ENCODE measurements around the gene WWOX.

DNA sequence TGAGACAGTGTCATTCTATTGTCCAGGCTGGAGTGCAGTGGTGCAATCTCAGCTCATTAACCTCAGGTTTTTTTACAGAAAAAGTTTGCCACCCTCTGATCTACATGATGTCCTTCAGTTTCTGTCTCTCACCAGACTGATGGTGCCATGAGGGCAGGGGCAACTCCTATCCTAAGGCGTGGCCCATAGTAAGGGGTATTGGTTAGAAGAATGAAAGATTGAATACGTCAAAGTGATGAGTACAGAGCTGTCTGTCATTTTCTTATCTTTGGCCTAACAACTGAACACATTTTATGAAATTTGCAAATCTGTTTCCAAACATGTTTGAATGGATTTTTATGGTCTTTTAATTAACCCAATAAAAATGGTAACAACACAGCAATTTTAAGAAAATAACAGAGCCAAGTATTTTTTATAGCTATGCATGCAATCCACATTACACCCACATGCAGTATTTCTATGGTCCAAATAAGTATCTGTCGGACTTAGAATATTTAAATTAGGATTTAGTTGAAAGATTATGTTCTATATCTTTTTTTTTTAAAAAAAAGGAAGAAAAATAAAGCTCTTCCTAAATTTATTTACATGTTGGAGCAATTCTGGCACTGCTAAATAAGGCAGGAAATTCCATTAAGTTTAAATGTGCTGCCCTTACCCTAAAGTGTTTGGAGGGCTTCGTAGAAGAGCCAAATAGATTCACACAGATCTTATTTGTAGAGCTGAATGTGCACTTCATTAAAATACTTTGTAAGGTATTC, 192.8 kb downstream of the WWOX start:
- no peak for TF ChIP-seq POLR2A (IDR thresholded peaks at IDR 0.05; ENCODE audit: extremely low read depth, insufficient read length)
- TF ChIP-seq CTCF (IDR thresholded peaks at IDR 0.05; ENCODE audit: low read depth, low read length), result no peak

Data from NB4 (cell line).